HG03108 (cell line): ENCODE results near the gene FTO.

Source experiments
- ATAC-seq: cut with Tn5 transposase; IDR thresholded peaks from one replicate; pipeline ENCODE4 v1.9.1; 2021; ENCODE audit warnings: moderate library complexity; ENCODE audit not compliant: unreplicated experiment

The FTO gene

DNA sequence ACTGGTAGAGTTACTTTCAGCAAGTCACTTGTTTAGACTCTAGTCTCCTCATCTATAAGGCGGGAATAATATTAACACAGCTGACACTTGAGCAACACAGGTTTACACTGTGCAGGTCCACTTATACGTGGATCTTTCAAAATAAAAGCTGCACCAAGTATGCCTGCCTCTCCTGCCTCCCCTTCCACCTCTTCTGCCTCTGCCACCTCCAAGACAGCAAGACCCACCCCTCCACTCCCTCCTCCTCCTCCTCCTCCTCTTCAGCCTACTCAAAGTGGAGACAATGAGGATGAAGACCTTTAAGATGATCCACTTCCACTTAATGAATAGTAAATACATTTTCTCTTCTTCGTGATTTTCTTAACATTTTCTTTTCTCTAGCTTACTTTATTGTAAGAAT lies 285.6 kb downstream of the FTO start:
- no peak for ATAC-seq

GRCh38 chr16:53991754-53992378 lies 287.9 kb downstream of the FTO start:
- no peak for ATAC-seq

DNA sequence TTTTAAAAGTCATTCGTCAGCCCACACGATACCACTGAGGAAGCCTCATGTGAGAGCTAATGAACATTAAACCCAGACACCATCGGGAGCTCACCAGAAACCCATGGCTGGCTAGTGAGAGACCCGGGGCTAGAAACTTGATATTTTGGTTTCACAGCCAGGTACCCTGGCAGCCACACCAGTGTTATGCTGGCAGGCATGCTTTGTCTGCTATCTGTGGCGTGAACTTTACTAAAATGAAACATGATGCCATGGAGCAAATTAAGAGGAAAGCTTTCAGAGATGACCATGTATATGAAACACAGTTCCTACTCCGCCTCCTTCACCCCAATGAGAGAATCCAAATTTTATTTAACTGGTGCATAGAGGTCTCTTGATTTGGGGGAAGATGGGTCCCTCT lies 291.4 kb downstream of the FTO start:
- ATAC-seq: no peak

DNA sequence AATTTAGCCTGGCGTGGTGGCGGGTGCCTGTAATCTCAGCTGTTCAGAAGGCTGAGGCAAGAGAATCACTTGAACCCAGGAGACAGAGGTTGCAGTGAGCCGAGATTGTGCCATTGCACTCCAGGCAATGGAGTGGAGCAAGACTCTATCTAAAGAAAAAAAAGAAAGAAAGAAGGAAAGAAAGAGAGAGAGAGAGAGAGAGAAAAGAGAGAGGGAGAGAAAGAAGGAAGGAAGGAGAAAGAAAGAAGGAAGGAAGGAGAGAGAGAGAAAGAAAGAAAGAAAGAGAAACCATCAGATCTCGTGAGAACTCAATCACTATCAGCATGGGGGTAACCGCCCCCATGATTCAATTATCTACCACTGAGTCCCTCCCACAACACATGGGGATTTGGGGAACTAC lies 293.0 kb downstream of the FTO start:
- ATAC-seq: no peak

DNA sequence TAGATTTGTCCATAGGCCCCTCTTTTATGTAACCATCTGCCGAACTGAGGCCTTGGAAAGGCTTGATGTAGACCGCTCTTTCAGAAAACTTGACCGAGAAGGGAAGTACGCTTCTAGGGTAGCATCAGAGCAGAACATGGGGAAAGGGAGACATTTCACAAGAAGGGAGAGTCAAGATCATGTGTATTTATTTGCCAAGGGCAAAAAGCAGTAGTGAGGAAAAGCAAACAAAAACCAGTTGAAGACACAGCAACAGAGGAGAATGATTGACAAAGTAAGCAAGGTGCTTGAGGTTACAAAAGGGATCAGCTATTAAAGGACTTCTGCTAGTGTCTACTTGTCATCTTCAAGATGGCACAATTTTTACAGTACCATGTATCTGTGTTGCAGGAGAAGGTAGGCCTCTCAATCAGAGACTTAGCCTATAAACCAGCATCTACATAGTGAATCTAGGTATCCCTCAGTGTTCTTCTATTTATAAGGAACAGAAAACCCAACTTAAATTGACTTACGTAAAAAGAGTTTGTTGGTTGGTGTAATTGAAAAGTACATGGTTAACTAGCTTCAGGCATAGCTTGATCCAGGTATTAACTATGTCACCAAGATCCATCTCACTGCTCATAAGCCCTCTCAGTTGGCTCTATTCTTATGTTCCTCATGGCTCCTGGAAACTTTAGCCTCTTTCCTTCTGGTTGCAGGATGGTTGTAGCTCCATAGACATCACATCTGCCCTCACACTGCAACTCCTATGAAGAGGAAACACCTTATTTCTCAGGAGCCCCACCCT lies 294.3 kb downstream of the FTO start:
- ATAC-seq: no peak

- no peak for ATAC-seq
Observed at GRCh38 chr16:53998966-53999522, 295.1 kb downstream of the FTO start.

DNA sequence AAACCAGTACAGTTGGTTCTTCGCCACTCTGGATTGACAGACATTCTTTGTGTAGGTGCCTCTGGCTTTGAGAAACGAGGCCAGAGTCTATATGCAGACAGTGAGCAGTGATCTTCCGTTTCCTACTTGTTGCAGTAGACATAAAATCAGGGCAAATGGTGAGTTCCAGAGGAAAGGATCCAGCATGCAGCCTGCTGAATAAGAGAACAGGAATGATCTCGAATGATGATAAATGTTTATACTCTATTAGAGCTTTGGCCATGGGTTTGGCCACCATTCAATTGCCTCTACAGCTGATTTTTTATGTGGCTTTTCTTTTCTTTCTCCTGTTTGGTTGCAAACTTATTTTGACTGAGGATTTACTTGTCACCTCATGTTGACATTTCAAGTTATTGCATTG lies 295.9 kb downstream of the FTO start:
- ATAC-seq: no peak

GRCh38 chr16:54000361-54000760 lies 296.4 kb downstream of the FTO start:
- ATAC-seq: no peak

GRCh38 chr16:54006693-54007092 lies 302.7 kb downstream of the FTO start:
- ATAC-seq: no peak

GRCh38 chr16:54007504-54007903 lies 303.5 kb downstream of the FTO start:
- ATAC-seq: no peak

DNA sequence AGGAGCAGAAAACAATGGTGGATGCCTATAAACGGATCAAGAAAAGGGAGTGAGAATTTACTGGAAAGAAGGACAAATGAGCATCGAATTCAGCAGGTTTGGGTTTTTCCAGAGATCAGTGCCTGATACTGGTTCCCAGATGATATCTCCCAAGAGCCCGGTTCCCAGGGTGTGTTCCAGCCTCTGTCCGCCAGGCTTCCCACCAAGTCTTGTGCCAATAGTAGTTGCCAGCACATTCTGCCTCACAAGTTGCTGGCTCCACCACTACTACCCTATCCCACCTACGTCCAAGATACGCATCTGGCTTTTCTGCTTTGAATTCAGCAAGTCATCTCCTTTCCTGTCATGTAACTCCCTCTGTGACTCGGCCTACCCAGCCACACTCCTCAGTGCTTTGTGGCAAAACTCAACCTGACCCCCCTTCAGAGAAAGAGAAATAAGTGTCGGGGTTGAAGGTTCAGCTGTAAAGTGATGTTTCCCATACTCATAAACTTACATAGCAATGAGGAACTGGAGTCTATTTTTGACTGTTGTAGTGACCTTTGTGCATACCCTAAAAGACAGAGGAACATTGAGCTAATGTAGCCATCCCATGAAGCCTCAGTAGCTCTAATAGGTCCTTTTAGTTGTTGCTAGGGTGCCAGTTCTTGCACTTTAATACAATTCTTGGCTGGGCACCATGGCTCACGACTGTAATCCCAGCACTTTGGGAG lies 305.7 kb downstream of the FTO start:
- no peak for ATAC-seq

- ATAC-seq: no peak
Observed at GRCh38 chr16:54015147-54015546, 311.2 kb downstream of the FTO start.

DNA sequence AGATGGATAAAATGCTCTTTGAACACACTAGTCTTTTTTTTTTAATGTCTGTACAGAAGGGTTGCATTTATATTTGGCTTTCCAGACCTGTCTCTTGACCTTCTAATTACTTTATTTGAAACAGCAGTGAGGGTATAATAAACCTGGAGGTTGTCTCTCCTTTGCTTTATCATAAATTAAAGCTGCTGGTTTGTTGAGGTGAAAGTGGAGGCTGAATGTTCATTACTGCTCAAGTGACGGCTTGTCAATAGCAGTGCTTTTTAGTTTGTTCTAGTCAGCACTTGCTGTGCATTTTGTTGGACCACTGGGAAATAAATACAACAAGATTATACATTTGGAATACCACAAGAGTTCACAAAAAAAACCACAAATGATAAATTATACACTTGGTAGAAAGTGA lies 318.4 kb downstream of the FTO start:
- no peak for ATAC-seq

DNA sequence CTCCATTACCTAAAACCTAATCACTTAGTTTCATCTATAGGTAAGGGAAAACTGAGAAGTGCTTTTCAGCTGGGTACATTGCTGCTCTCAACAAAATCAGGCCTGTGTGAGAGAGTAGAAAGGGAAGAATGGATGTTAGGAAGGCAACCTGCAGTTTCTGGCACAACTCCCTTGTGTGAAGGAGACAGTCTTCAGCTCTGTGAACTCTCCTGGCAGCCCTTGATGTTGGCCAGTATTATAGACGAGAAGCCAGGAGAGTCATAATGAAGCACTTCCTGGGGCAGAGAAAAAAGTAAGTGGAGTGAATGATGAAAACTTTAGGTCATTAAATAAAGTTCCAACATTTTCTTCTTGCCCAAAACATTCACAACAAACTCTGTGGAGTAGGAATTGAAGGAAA lies 322.5 kb downstream of the FTO start:
- ATAC-seq: no peak

DNA sequence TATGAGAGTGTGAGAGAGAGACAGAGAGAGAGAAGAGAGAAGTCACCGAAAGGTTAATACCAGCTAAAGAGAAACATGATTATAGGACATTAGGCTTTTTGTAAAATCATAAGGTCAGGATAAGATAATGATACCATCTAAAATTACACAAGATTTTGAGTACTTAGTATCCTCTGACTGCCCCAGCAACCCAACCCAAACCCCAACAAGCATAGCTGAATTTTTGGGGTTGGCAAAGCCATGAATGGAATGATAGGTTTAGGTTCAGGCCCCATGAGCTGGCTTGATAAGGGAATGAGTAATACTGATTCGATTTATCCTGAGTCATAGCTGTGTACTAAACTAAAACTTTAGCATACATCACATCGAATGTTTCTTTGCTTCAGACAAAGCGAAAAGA lies 323.1 kb downstream of the FTO start:
- ATAC-seq: no peak

DNA sequence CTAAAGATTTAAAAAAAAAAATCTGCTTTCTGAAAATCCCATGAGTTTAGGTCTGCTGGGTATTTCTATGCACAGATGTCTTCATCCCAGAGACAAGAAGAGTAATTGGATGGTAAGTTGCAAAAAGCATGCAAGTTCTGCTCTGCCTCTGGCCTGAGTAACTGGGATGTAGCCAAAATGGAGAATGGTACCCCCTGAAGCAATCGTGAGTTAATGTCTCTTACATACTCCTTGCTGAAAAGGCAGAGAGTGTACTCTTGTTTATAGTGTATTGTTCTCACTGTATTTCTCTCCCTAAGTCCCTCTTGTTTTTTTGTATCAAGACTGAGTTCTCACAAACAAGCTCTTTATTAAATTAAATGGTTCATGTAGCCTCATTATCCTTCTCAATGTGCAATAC lies 323.6 kb downstream of the FTO start:
- ATAC-seq: no peak

DNA sequence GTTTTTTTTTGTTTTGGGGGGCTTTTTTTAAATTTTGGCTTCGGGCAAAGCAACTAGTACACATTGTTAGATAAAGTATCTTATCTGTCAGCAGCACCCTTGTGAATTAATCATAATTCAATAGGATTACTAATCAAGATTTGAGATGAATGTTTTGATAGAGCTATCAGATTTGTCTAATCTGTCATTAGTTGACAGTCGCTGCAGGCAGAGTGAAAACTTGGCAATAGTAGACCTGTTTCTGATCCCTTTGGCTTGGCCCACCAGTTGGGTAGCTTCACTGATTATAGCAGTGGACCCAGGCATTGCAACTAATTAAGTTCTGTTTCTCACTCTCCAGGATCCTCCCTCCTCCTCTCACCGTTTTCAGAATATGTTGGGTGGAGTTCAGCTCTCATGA lies 324.0 kb downstream of the FTO start:
- ATAC-seq: no peak

DNA sequence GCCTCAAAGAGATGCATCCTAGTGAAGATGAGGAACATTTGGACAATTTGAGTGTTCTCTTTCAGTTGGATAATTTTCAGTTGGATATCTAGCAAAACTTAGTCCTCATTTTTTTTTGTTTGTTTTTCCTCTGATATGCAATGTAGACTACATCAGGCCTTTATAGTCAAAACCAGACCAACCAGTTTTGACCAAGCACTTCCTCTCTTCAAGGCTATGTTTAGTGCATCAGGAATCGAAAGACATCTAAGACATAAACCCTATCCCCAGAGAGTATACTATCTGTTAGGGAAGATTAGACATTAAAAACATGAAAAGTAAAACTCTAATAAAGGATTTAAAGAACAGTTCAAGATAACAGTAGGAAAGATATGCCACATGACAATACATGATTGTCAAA lies 326.5 kb downstream of the FTO start:
- ATAC-seq: no peak

- ATAC-seq: no peak
Observed at GRCh38 chr16:54031107-54031760, 327.3 kb downstream of the FTO start.

DNA sequence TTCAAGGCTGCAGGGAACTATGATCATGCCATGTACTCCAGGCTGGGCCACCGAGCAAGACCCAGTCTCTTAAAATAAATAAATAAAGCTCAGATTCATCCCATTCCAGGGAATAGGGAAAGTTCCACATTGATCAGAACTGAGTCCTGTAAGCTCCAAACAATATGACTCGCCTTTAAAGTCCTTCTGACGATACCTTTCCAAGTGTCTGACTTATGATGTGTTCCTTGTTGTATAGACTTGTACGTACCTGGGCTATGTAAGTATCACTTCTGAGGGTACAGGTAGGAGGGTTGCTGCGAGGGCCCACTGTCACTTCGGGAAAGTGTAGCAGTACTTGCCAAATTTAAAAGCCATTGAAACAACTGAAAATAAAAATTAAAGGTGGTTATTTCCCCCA lies 329.8 kb downstream of the FTO start:
- ATAC-seq: no peak

- no peak for ATAC-seq
Observed at GRCh38 chr16:54034684-54035083, 330.7 kb downstream of the FTO start.
